ENCODE results near the gene DCAF5. TPM values are rescaled to one million over a fixed set of nuclear protein-coding genes. Genes with fewer than 3 reads are reported as not detected.

The DCAF5 gene
- total RNA-seq, 1 donor from 2014 or later = 56.6 TPM

- no peak overlapping the region for H3K4me3 Mint-ChIP-seq (ENCODE audit: unreplicated experiment)
- H3K4me1 Mint-ChIP-seq (ENCODE audit: low read depth, unreplicated experiment) = peaks cover 5% of the 10 kb centered on the region
- H3K27me3 Mint-ChIP-seq (ENCODE audit: unreplicated experiment) = peaks cover 7% of the 10 kb centered on the region
- H3K27ac Mint-ChIP-seq (ENCODE audit: unreplicated experiment) = no peak overlapping the region
- no peaks in the 10 kb centered on the region for H3K36me3 Mint-ChIP-seq (ENCODE audit: unreplicated experiment)
- TF ChIP-seq CTCF (IDR thresholded peaks at IDR 0.05; ENCODE audit: partially characterized antibody, unreplicated experiment) = no peak
- peaks cover 4% of the 10 kb centered on the region for H3K9me3 Mint-ChIP-seq (ENCODE audit: unreplicated experiment)
- no peak for DNase-seq
Observed at GRCh38 chr14:69044296-69044695, 108.6 kb downstream of the DCAF5 start.

GRCh38 chr14:69043596-69044260, 109.2 kb downstream of the DCAF5 start:
- H3K4me1 Mint-ChIP-seq (ENCODE audit: low read depth, unreplicated experiment) = peaks cover 5% of the 10 kb centered on the region
- H3K27me3 Mint-ChIP-seq (ENCODE audit: unreplicated experiment) = peaks cover 7% of the 10 kb centered on the region
- no peak for TF ChIP-seq CTCF (IDR thresholded peaks at IDR 0.05; ENCODE audit: partially characterized antibody, unreplicated experiment)
- DNase-seq = no peak
- peaks cover 4% of the 10 kb centered on the region for H3K9me3 Mint-ChIP-seq (ENCODE audit: unreplicated experiment)
- no peak overlapping the region for H3K4me3 Mint-ChIP-seq (ENCODE audit: unreplicated experiment)
- H3K36me3 Mint-ChIP-seq (ENCODE audit: unreplicated experiment) = no peaks in the 10 kb centered on the region
- H3K27ac Mint-ChIP-seq (ENCODE audit: unreplicated experiment) = no peak overlapping the region

GRCh38 chr14:69042787-69043444, 110.0 kb downstream of the DCAF5 start:
- peaks cover 7% of the 10 kb centered on the region for H3K27me3 Mint-ChIP-seq (ENCODE audit: unreplicated experiment)
- H3K4me1 Mint-ChIP-seq (ENCODE audit: low read depth, unreplicated experiment) = peaks cover 5% of the 10 kb centered on the region
- H3K27ac Mint-ChIP-seq (ENCODE audit: unreplicated experiment) = no peak overlapping the region
- DNase-seq = no peak
- no peak overlapping the region for H3K4me3 Mint-ChIP-seq (ENCODE audit: unreplicated experiment)
- no peaks in the 10 kb centered on the region for H3K36me3 Mint-ChIP-seq (ENCODE audit: unreplicated experiment)
- no peak for TF ChIP-seq CTCF (IDR thresholded peaks at IDR 0.05; ENCODE audit: partially characterized antibody, unreplicated experiment)
- H3K9me3 Mint-ChIP-seq (ENCODE audit: unreplicated experiment) = peaks cover 4% of the 10 kb centered on the region

GRCh38 chr14:69042299-69042698, 110.6 kb downstream of the DCAF5 start:
- peaks cover 9% of the 10 kb centered on the region for H3K4me1 Mint-ChIP-seq (ENCODE audit: low read depth, unreplicated experiment)
- no peak for DNase-seq
- H3K27ac Mint-ChIP-seq (ENCODE audit: unreplicated experiment) = no peak overlapping the region
- peaks cover 7% of the 10 kb centered on the region for H3K9me3 Mint-ChIP-seq (ENCODE audit: unreplicated experiment)
- no peak overlapping the region for H3K4me3 Mint-ChIP-seq (ENCODE audit: unreplicated experiment)
- no peak for TF ChIP-seq CTCF (IDR thresholded peaks at IDR 0.05; ENCODE audit: partially characterized antibody, unreplicated experiment)
- H3K27me3 Mint-ChIP-seq (ENCODE audit: unreplicated experiment) = peaks cover 5% of the 10 kb centered on the region
- no peaks in the 10 kb centered on the region for H3K36me3 Mint-ChIP-seq (ENCODE audit: unreplicated experiment)

GRCh38 chr14:69041783-69042182, 111.1 kb downstream of the DCAF5 start:
- Mint-ChIP-seq H3K9me3 (ENCODE audit: unreplicated experiment) (peaks cover 7% of the 10 kb centered on the region), H3K27ac (ENCODE audit: unreplicated experiment) (no peak overlapping the region), H3K27me3 (ENCODE audit: unreplicated experiment) (peaks cover 5% of the 10 kb centered on the region), H3K4me1 (ENCODE audit: low read depth, unreplicated experiment) (peaks cover 11% of the 10 kb centered on the region), H3K36me3 (ENCODE audit: unreplicated experiment) (no peaks in the 10 kb centered on the region), H3K4me3 (ENCODE audit: unreplicated experiment) (no peak overlapping the region)
- TF ChIP-seq CTCF (IDR thresholded peaks at IDR 0.05; ENCODE audit: partially characterized antibody, unreplicated experiment) = no peak
- no peak for DNase-seq

Data from glutamatergic neuron (in vitro differentiated cells).